Cortex of kidney (tissue), 1 donor: Measurements from ENCODE around the gene DPP10.

Experiments used
- DNase-seq: peaks from one replicate; lab custom pipeline; 2025; lab: John Stamatoyannopoulos, UW

DPP10 gene

GRCh38 chr2:114810092-114810491, 367.7 kb downstream of the DPP10 start:
- no peak for DNase-seq

- DNase-seq: no peak
Measured at GRCh38 chr2:114812261-114812660, 369.8 kb downstream of the DPP10 start.

- no peak for DNase-seq
Measured at GRCh38 chr2:114814355-114814754, 371.9 kb downstream of the DPP10 start.

DNA sequence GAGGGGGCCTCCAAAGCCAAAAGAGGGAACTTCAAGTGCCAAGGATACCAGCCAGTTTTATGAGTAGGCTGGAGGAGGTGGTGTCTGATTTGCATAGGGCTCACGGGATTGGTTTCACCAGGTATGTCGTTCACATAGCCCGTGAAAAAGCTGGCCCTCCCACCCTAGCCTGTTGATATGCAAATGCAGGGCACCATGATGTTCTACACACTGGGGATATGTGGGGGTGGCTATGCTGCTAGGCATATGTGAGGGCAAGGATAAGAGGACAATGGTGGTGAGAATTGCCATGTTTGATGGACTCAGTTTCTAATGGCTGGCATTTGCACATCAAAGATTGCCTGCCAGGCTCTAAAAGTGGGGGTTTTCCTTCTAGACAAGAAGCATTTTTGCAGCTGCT, 378.6 kb downstream of the DPP10 start:
- DNase-seq: no peak

GRCh38 chr2:114843963-114844362, 401.5 kb downstream of the DPP10 start:
- DNase-seq: no peak

GRCh38 chr2:114857196-114857595, 414.8 kb downstream of the DPP10 start:
- DNase-seq: no peak

- DNase-seq: no peak
Measured at GRCh38 chr2:114859726-114860510, 417.5 kb downstream of the DPP10 start.

DNA sequence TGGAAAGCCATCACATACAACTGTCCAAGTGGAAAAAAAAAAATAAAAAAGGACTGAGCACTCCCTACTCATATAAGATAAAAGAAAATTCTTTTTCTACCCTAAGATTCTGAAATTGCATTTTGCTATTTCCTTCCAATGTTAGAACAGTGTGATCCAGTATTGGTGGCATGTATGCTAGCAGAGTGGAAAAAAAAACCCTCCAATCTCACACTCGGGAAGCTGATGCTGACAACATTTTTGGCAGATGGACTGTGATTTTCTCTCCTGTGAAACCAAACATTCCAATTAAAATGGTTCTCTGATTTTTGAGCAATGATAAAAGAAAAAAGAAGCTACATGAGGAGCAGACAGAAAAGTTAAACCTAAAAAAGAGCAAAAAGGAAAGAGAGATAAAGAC, 419.8 kb downstream of the DPP10 start:
- DNase-seq: no peak

GRCh38 chr2:114864901-114865300, 422.5 kb downstream of the DPP10 start:
- no peak for DNase-seq

DNA sequence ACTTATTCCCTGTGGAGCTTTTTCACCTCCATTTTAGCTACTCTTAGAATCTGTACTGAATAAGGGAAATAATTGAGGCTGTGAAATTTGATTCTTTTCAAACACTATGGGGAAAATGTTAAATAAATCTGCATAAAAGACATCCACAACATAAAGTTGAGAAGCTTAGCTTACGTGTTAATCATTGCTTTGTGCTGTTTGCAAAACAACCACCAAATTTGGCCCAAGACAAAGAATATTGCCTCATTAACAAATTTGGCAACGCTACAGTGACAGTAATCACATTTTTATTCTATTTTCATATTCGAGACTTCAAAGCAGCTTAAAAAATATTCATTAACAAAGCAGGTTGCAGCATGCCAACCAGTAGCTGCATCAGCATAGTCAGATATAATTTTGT, 437.6 kb downstream of the DPP10 start:
- no peak for DNase-seq

- DNase-seq: no peak
Measured at GRCh38 chr2:114919985-114920384, 477.5 kb downstream of the DPP10 start.

- DNase-seq: no peak
Measured at GRCh38 chr2:114922076-114922475, 479.6 kb downstream of the DPP10 start.

GRCh38 chr2:114925296-114926255, 483.1 kb downstream of the DPP10 start:
- DNase-seq: no peak

- no peak for DNase-seq
Measured at GRCh38 chr2:114926303-114926702, 483.9 kb downstream of the DPP10 start.

GRCh38 chr2:114929225-114929624, 486.8 kb downstream of the DPP10 start:
- DNase-seq: no peak

DNA sequence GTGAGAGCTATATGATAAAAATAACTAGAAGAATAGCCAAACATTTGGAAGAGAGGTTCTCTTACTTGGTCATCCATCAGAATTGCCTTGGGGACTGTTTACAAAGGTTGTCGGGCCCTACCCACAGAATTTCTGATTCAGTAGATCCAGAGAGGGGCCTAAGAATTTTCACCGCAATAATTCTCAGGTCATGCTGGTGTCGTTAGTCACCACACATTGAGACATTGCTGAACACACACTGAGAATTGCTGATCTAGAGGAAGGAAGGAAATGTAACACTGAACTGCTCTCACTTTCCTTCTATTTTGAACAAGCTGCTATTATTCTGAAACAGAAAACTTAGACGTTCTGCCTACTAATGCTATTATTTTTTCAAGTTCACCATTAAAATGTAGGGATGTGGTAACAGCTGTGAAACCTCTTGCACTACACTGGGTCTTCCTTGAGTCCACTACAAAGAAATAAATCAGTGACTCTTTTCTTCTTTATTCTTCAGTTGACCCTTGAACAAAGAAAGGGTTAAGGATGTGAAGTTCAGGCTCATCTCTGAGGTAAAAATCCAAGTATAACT, 491.3 kb downstream of the DPP10 start:
- no peak for DNase-seq

GRCh38 chr2:114935031-114935430, 492.6 kb downstream of the DPP10 start:
- DNase-seq: no peak

GRCh38 chr2:114937366-114937930, 495.0 kb downstream of the DPP10 start:
- DNase-seq: no peak

DNA sequence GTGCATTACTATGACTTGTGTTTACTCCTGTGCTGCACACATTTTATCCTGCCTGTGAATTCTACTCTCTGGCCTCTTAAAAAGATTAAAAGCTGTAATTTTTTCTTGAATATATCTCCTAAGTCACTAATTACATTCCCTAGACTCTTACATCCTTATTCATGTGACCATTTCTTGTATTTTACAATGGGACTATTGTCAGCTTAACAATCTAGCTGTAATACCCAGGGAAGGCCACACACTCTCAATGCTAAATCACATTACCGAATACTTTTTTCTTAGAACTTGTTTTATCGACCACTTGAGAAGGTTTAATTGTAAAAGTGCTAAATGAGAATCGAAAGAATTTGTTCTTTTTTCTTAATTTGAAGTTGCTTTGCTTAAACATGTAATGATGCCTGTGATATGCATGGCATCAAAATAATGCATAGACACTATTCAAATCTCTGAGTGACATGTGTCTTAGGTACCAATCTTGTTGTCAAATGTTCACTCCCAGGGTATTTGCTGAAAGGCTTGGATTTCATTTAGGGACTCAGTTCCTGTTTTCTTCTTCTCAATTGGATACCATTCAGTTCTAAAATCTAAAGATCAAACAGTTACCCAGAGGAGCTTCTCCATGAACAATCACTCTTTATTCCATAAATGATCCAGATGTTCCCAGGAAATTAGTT, 498.5 kb downstream of the DPP10 start:
- no peak for DNase-seq

DNA sequence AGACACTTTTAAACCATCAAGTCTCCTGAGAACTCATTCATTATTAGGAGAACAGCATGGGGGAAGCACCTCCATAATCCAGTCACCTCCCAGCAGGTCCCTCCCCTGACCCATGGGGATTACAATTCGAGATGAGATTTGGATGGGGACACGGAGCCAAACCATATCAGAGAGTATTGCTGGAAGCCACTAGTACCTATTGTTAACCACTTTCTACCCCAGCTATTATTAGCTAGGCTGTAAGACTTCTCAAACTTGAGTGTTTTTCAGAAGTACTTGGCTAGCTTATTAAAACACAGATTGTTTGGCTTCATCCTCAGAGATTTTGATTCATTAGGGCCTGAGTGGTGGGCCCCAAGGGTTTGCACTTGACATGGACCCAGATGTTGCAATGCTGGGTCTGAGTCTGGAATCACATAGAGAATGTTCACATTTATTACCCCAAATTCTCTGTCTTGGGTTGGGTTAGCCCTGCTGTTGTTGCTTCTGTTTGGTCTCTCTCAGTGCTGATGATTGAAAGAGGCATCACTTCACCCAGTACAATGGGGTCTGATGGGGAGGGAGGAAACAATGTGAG, 506.9 kb downstream of the DPP10 start:
- DNase-seq: no peak

DNA sequence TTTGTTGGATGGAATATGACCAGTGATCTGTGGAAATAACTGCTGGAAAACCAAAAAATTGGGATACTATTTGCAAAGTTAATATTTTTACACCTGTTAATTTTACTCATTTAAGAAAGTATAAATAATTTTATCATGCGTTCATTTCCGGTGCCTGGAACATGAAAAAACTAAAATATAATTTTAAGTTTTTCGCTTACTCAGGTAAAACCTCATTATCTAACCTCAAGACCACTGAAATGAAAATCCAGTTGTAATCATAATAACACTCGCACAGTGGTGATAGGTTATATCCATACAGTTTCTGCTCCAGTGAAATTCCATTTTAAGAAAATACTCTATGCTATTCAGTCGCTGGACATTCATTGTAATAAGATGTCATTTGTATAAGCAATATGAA, 517.9 kb downstream of the DPP10 start:
- DNase-seq: no peak
